ENCODE data around the gene A3GALT2.

A3GALT2 gene

DNA sequence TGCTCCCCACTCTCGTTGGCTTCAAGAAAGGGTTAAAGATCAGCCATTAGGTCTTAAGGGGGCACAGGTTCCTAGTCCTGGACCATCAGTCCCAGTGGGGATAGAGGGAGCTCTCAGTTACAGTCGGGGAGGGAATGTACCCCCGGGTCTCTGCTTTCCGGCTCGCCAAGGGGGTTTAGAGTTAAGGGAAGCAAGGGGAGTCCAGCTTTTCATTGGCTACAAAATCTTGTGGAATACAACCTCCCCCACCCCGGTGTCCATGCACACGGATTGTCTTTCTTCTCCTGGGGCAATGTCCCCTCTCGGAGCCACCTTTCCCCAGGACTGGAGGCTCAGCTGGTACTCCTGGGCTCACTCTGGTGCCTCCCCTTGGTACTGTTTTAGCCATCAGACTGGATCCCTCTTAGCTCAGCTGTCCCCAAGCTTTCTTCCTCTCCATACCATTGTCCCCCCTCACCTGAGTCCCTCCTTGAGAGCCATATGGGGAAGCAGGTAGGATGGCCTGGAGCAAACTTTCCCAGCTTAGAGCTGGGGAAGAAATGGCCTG lies at the start of gene A3GALT2:
TSS of gene A3GALT2 (minus strand) at position 480 of the 547 bp plus-strand sequence. CDS start at position 480, 0 bp downstream.
- H3K36me3 ChIP-seq (ENCODE audit: control insufficient read depth, insufficient read depth, low read length) = peaks cover 7% of the 10 kb centered on the region
- H3K27me3 ChIP-seq (replicated peaks; ENCODE audit: control insufficient read depth, insufficient read depth, low read length) = no peaks in the 10 kb centered on the region; the same call in 1 of the 2 replicates
- H3K4me3 ChIP-seq (replicated peaks; ENCODE audit: low read depth, low read length) = no peak within 1 kb of the TSS
- no peak for DNase-seq (ENCODE audit: extremely low read depth, insufficient read length)
- TF ChIP-seq, protein P1, sequence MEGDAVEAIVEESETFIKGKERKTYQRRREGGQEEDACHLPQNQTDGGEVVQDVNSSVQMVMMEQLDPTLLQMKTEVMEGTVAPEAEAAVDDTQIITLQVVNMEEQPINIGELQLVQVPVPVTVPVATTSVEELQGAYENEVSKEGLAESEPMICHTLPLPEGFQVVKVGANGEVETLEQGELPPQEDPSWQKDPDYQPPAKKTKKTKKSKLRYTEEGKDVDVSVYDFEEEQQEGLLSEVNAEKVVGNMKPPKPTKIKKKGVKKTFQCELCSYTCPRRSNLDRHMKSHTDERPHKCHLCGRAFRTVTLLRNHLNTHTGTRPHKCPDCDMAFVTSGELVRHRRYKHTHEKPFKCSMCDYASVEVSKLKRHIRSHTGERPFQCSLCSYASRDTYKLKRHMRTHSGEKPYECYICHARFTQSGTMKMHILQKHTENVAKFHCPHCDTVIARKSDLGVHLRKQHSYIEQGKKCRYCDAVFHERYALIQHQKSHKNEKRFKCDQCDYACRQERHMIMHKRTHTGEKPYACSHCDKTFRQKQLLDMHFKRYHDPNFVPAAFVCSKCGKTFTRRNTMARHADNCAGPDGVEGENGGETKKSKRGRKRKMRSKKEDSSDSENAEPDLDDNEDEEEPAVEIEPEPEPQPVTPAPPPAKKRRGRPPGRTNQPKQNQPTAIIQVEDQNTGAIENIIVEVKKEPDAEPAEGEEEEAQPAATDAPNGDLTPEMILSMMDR (IDR thresholded peaks at IDR 0.05; ENCODE audit: insufficient read depth, low read length, poor library complexity, severe bottlenecking) = no peak

DNA sequence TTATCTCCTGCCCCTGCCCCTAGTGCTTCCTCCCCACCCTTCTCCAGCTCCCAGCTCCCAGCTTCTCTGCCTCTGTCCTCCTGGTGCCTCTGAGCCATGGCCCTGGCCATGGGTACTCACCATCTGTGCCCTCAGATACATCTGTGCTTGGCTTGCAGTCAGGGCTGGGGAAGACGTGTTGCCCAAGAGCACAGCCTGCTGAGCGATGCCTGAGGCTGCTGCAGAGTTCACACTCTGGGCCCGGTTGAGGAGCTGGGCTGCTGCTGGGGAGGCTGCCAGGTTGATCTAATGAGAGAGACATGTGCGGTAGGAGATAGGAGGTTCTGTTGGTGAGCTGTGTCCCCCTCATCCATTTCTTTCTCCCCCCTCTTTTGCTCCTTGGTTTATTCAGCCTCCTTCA lies 49.4 kb upstream of the A3GALT2 start:
- TF ChIP-seq, protein P1 (IDR thresholded peaks at IDR 0.05; ENCODE audit: insufficient read depth, low read length, poor library complexity, severe bottlenecking) = no peak
- Histone ChIP-seq H3K36me3 (ENCODE audit: control insufficient read depth, insufficient read depth, low read length) (no peaks in the 10 kb centered on the region), H3K4me3 (replicated peaks; ENCODE audit: low read depth, low read length) (no peak overlapping the region), H3K27me3 (replicated peaks; ENCODE audit: control insufficient read depth, insufficient read depth, low read length) (peaks cover 4% of the 10 kb centered on the region)
- DNase-seq (ENCODE audit: extremely low read depth, insufficient read length) = no peak

DNA sequence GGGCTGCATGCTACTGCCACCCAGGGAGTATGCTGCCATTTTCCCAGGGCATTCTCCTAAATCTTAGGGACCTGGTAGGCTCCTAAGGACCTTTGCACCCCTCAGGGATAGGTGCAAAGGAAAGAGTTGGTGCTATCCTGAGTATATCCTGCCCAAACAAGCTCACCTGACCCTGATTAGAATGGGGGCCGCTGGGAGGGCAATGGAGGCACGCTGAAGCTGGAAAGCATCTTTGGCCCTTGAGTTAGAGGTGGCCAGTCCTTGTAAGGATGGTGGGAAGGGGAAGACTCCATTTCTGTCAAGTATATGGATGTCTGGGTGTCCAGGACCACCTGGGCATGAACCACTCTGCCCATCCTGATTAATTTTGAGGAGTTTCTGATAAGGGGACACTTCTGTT lies 48.9 kb upstream of the A3GALT2 start:
- Histone ChIP-seq H3K4me3 (replicated peaks; ENCODE audit: low read depth, low read length) (no peak overlapping the region), H3K36me3 (ENCODE audit: control insufficient read depth, insufficient read depth, low read length) (no peaks in the 10 kb centered on the region), H3K27me3 (replicated peaks; ENCODE audit: control insufficient read depth, insufficient read depth, low read length) (peaks cover 4% of the 10 kb centered on the region)
- no peak for DNase-seq (ENCODE audit: extremely low read depth, insufficient read length)
- TF ChIP-seq, protein P1 (IDR thresholded peaks at IDR 0.05; ENCODE audit: insufficient read depth, low read length, poor library complexity, severe bottlenecking) = no peak

DNA sequence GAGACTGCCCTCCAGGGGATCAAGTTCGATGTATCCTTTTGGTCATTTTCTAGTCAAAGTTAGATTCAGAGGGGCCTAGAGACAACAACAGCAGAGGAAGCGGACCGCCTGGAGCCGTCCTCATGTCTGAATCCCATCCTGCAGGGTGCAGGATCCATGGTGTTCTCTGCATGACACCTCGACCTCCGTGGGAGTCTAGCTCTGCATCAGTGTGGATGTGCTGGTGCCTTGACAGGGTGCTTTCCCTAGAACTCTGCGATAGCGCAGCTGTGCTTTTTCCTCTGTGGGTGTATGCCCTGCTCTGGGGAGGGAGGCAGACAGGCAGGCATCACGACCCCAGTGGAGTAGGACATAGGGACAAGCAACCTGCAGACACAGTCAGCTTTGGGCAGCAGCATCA lies 48.2 kb upstream of the A3GALT2 start:
- H3K36me3 ChIP-seq (ENCODE audit: control insufficient read depth, insufficient read depth, low read length) = no peaks in the 10 kb centered on the region
- peaks cover 4% of the 10 kb centered on the region for H3K27me3 ChIP-seq (replicated peaks; ENCODE audit: control insufficient read depth, insufficient read depth, low read length)
- TF ChIP-seq, protein P1 (IDR thresholded peaks at IDR 0.05; ENCODE audit: insufficient read depth, low read length, poor library complexity, severe bottlenecking) = no peak
- no peak overlapping the region for H3K4me3 ChIP-seq (replicated peaks; ENCODE audit: low read depth, low read length)
- no peak for DNase-seq (ENCODE audit: extremely low read depth, insufficient read length)

DNA sequence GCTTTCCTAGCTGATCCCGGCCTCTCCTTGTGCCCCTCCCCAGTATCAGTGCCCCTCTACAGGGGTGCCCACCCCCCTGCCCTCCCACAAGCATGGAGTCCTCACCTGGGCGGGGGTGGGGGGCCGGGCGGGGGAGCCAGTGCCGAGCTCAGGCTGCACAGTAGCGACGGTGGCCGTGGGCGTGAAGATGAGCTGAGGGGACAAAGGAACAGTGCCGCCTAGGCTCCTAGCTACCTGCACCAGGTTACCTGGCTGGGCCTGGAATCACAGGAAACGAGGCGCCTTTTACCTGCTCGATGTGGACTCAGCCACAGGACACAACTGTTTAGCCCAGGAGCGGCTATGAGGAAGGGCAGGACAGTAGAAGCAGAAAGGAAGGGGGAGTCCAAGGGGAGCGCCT lies 47.5 kb upstream of the A3GALT2 start:
- no peak for DNase-seq (ENCODE audit: extremely low read depth, insufficient read length)
- H3K36me3 ChIP-seq (ENCODE audit: control insufficient read depth, insufficient read depth, low read length) = no peaks in the 10 kb centered on the region
- TF ChIP-seq, protein P1 (IDR thresholded peaks at IDR 0.05; ENCODE audit: insufficient read depth, low read length, poor library complexity, severe bottlenecking) = no peak
- H3K27me3 ChIP-seq (replicated peaks; ENCODE audit: control insufficient read depth, insufficient read depth, low read length) = peaks cover 4% of the 10 kb centered on the region
- H3K4me3 ChIP-seq (replicated peaks; ENCODE audit: low read depth, low read length) = no peak overlapping the region

Data from GM06990 (cell line).